IMR-90 (cell line): Measurements from ENCODE around the gene HSH2D. TPM values are rescaled to one million over a fixed set of nuclear protein-coding genes. Genes with fewer than 3 reads are reported as not detected.

ENCODE experiments used
- ATAC-seq: fragments of 200-7000 bp; cut with Tn5 transposase; 2 replicates; pipeline ENCODE4 v1.9.1; 2020; ENCODE audit warnings: low read depth, mild to moderate bottlenecking, moderate library complexity
- BruUV-seq: library from RNA; stranded (reverse); fragments of 400-500 nt; replicated peaks from 2 replicates; lab custom pipeline; 2021; lab: Mats Ljungman, UMichigan
- CTCF ChIA-PET: fragments of 300-600 bp; formaldehyde crosslinking; extraction: SDS; loops from one replicate; lab custom pipeline; 2021; ENCODE audit warnings: antibody characterized with exemption; lab: Yijun Ruan, JAX
- POLR2A ChIA-PET: fragments of 300-600 bp; sonication (Branson Sonifier 250); formaldehyde crosslinking; loops from one replicate; lab custom pipeline; 2022; ENCODE audit warnings: antibody characterized with exemption; ENCODE audit not compliant: unreplicated experiment; lab: Charles Lee
- DNase-seq: peaks from one replicate; pipeline ENCODE4 v3.0.0; 2013
- H2AFZ ChIP-seq: replicated peaks from 2 replicates; pipeline ENCODE3; 2013; ENCODE audit warnings: low read length, mild to moderate bottlenecking; ENCODE audit not compliant: poor library complexity
- H2AK5ac ChIP-seq: 2 replicates; pipeline ENCODE4 v1.6.1; 2013; ENCODE audit warnings: low read depth, low read length, inconsistent platforms
- H2AK9ac ChIP-seq: replicated peaks from 2 replicates; pipeline ENCODE3; 2013; ENCODE audit warnings: mild to moderate bottlenecking, low read depth, low read length, moderate library complexity; ENCODE audit not compliant: poor library complexity
- H2BK120ac ChIP-seq: 2 replicates; pipeline ENCODE4 v1.6.1; 2013; ENCODE audit warnings: low read depth, low read length, inconsistent platforms
- H2BK15ac ChIP-seq: 3 replicates; pipeline ENCODE4 v1.6.1; 2013; ENCODE audit warnings: low read depth, low read length, inconsistent platforms
- H2BK20ac ChIP-seq: 2 replicates; pipeline ENCODE4 v1.6.1; 2013; ENCODE audit warnings: low read depth, mild to moderate bottlenecking, inconsistent platforms, low read length, moderate library complexity
- H2BK5ac ChIP-seq: 2 replicates; pipeline ENCODE4 v1.6.1; 2013; ENCODE audit warnings: mild to moderate bottlenecking, low read depth, low read length, inconsistent platforms; ENCODE audit not compliant: poor library complexity, severe bottlenecking
- H3K14ac ChIP-seq: replicated peaks from 2 replicates; pipeline ENCODE4 v1.6.1; 2013; ENCODE audit warnings: low read depth, low read length, inconsistent platforms
- H3K18ac ChIP-seq: 2 replicates; pipeline ENCODE4 v1.6.1; 2013; ENCODE audit warnings: low read depth, low read length, control low read depth
- H3K23ac ChIP-seq: 2 replicates; pipeline ENCODE4 v1.6.1; 2013; ENCODE audit warnings: low read depth, low read length, inconsistent platforms
- H3K27ac ChIP-seq: 2 replicates; pipeline ENCODE4 v1.5.1; 2013; ENCODE audit warnings: mild to moderate bottlenecking, control low read depth, low read length; ENCODE audit not compliant: insufficient read depth
- H3K27me3 ChIP-seq: 2 replicates; pipeline ENCODE4 v1.6.1; 2013; ENCODE audit warnings: low read length; ENCODE audit not compliant: control insufficient read depth, insufficient read depth
- H3K36me3 ChIP-seq: 2 replicates; pipeline ENCODE4 v1.6.1; 2013; ENCODE audit warnings: low read length, mixed read lengths; ENCODE audit not compliant: control insufficient read depth, insufficient read depth
- H3K4ac ChIP-seq: 2 replicates; pipeline ENCODE4 v1.6.1; 2013; ENCODE audit warnings: low read depth, low read length, inconsistent platforms
- H3K4me1 ChIP-seq: 2 replicates; pipeline ENCODE4 v1.6.1; 2013; ENCODE audit warnings: low read length, mixed read lengths; ENCODE audit not compliant: control insufficient read depth, insufficient read depth
- H3K4me2 ChIP-seq: 2 replicates; pipeline ENCODE4 v1.6.1; 2013; ENCODE audit warnings: low read depth, mild to moderate bottlenecking, control low read depth, low read length, moderate library complexity
- H3K4me3 ChIP-seq: 2 replicates; pipeline ENCODE4 v1.5.1; 2013; ENCODE audit warnings: low read depth, mild to moderate bottlenecking, control low read depth, low read length, moderate library complexity; ENCODE audit not compliant: insufficient read depth
- H3K56ac ChIP-seq: 2 replicates; pipeline ENCODE4 v1.6.1; 2013; ENCODE audit warnings: low read length, inconsistent platforms; ENCODE audit not compliant: insufficient read depth; ENCODE audit errors: extremely low read depth
- H3K79me1 ChIP-seq, 2 experiments: 2 replicates each; pipeline ENCODE4 v1.6.1; 2013; ENCODE audit warnings: low read length in 2 of 2, inconsistent platforms in 1 of 2, low read depth in 1 of 2
- H3K9ac ChIP-seq: 2 replicates; pipeline ENCODE4 v1.6.1; 2013; ENCODE audit warnings: low read depth, low read length, control low read depth
- H3K9me1 ChIP-seq: 2 replicates; pipeline ENCODE4 v1.6.1; 2013; ENCODE audit warnings: low read length, inconsistent platforms; ENCODE audit not compliant: insufficient read depth
- H3K9me3 ChIP-seq: 2 replicates; pipeline ENCODE4 v1.6.1; 2013; ENCODE audit warnings: low read length; ENCODE audit not compliant: control insufficient read depth, insufficient read depth
- H4K20me1 ChIP-seq: 2 replicates; pipeline ENCODE4 v1.6.1; 2013; ENCODE audit warnings: low read length, inconsistent platforms; ENCODE audit not compliant: insufficient read depth
- H4K5ac ChIP-seq: 2 replicates; pipeline ENCODE4 v1.6.1; 2013; ENCODE audit warnings: mild to moderate bottlenecking, low read depth, low read length, control low read depth
- H4K8ac ChIP-seq, 2 experiments: 2 replicates each; pipeline ENCODE4 v1.6.1; 2013; ENCODE audit warnings: low read depth in 2 of 2, low read length in 2 of 2, control low read depth in 1 of 2, inconsistent platforms in 1 of 2
- H4K91ac ChIP-seq: 2 replicates; pipeline ENCODE4 v1.6.1; 2013; ENCODE audit warnings: low read depth, low read length, inconsistent platforms; ENCODE audit not compliant: insufficient read depth
- MAFK ChIP-seq: IDR thresholded peaks from 2 replicates; pipeline ENCODE4 v1.6.1; 2012; ENCODE audit warnings: low read depth, low read length, improper control_type of control experiment
- MAZ ChIP-seq: IDR thresholded peaks from 2 replicates; pipeline ENCODE4 v1.6.1; 2012; ENCODE audit warnings: low read depth, mild to moderate bottlenecking, low read length, improper control_type of control experiment, moderate library complexity, borderline replicate concordance
- NFE2L2 ChIP-seq: fragments of 150-350 bp; IDR thresholded peaks from 2 replicates; pipeline ENCODE4 v1.6.1; 2016; ENCODE audit warnings: low read depth, mild to moderate bottlenecking, low read length
- RCOR1 ChIP-seq: IDR thresholded peaks from 2 replicates; pipeline ENCODE4 v1.6.1; 2012; ENCODE audit warnings: mild to moderate bottlenecking, low read length, improper control_type of control experiment; ENCODE audit not compliant: insufficient replicate concordance
- RFX5 ChIP-seq: IDR thresholded peaks from 2 replicates; pipeline ENCODE4 v1.8.0; 2012; ENCODE audit warnings: low read depth, mild to moderate bottlenecking, low read length, moderate library complexity
- WGBS, 2 experiments: methylation state at CpG; one replicate each; pipeline versions ENCODE4 v1.1.5 to v1.1.7; 2013; ENCODE audit warnings: missing lambda C conversion rate in 2 of 2; ENCODE audit not compliant: insufficient read length in 1 of 2; ENCODE audit errors: extremely low coverage in 2 of 2; 5-methylcytosine and 5-hydroxymethylcytosine counted together
- dilution Hi-C: fragments of 300-500 bp; cut with HindIII; formaldehyde crosslinking; loops from one replicate; pipeline ENCODE4 v1.14.3; 2018; ENCODE audit warnings: low sequenced_read_pairs; ENCODE audit not compliant: unreplicated experiment
- in situ Hi-C: fragments of 300-500 bp; cut with MboI; formaldehyde crosslinking; loops from 3 replicates; pipeline ENCODE4 v1.14.3; 2019; ENCODE audit warnings: low sequenced_read_pairs, inconsistent platforms, mixed read lengths
- intact Hi-C: fragments of 100-400 bp; cut with micrococcal nuclease; formaldehyde crosslinking; loops from 2 replicates; pipeline ENCODE4 v1.10.0; 2022
- polyA plus RNA-seq, 3 experiments: library from polyadenylated mRNA; depleted of rRNA; stranded (reverse); fragments of >200 nt; gene quantifications; 2 replicates each; pipeline ENCODE4 v1.2.3, GENCODE V29; 2012; ENCODE audit warnings: low replicate concordance in 1 of 3
- total RNA-seq: library from RNA; depleted of rRNA; stranded (reverse); fragments of >200 nt; gene quantifications from 2 replicates; pipeline ENCODE4 v1.2.3, GENCODE V29; 2012
- TF ChIP-seq, protein P1 (sequence below): conservative IDR thresholded peaks from 2 replicates; pipeline ENCODE4 v1.5.1; 2012; ENCODE audit warnings: mild to moderate bottlenecking, low read depth, low read length, improper control_type of control experiment

HSH2D gene
- total and polyA plus RNA-seq, 2 of the 4 experiments (the other 2 are of a cell fraction): not detected

DNA sequence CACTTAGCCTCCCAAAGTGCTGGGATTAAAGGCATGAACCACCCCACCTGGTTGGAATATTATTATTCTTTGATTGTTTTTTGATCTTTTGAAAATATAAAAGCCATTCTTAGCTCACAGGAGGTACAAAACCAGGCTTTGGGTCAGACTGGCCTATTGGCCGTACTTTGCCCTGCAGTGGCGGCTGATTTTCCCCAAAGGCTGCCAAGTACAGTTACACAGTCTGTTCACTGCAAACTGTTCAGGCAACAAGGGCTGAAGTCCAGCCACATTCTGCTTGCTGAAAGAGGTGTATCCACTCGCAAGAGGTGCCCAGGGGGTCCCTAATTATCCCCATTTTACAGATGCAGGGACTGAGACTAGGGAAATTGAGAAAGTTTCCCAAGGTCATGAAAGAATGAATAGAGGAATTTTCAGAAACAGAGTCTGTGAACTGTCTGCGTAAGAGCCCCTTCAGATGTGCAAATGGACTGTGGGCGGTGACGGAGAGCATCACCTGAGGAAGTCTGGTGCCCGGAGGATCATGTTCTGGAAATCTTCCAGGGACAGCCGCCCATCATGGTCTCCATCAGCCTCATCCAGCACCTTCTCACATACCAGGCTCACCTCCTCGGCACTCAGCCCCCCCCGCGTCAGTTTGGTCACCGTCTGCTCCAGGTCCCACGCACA, 20.9 kb downstream of the HSH2D start:
- Histone ChIP-seq H2BK20ac (no peak overlapping the region), H4K8ac (no peak overlapping the region), H3K23ac (no peak overlapping the region), H2BK5ac (no peak overlapping the region), H3K4me3 (no peak overlapping the region), H3K4me2 (no peak overlapping the region), H3K9me3 (no peaks in the 10 kb centered on the region), H3K27ac (no peak overlapping the region), H3K4me1 (peaks cover 8% of the 10 kb centered on the region), H4K20me1 (no peaks in the 10 kb centered on the region), H3K36me3 (no peaks in the 10 kb centered on the region), H4K5ac (no peak overlapping the region), H3K14ac (no peak overlapping the region), H2AK5ac (0 out of 2 replicates have a peak overlapping the region, but pooled peaks have one; percentile 31), H2AFZ (no peak overlapping the region), H3K56ac (no peak overlapping the region), H3K79me1 (no peaks in the 10 kb centered on the region), H4K91ac (no peak overlapping the region), H3K4ac (no peak overlapping the region), H3K27me3 (no peaks in the 10 kb centered on the region), H3K9me1 (peaks cover 8% of the 10 kb centered on the region), H3K18ac (no peak overlapping the region), H2BK120ac (no peak overlapping the region), H2BK15ac (no peak overlapping the region), H2AK9ac (peak overlapping the region; percentile 42), H3K9ac (no peak overlapping the region)
- in situ Hi-C loops (no loop called here), intact Hi-C loops (no loop called here), dilution Hi-C loops (no loop called here)
- ATAC-seq: no peak
- DNase-seq: no peak
- POLR2A ChIA-PET: no interaction called here
- 93% methylated on average over 6 of the region's 13 CpGs; no CpG with 5 or more reads in 1 of the 2 experiments for WGBS, 2 experiments
- no TSS peak for BruUV-seq
- CTCF ChIA-PET: no interaction called here
- TF ChIP-seq MAFK (no peak), NFE2L2 (no peak), RFX5 (no peak), RCOR1 (no peak), MAZ (no peak)
- TF ChIP-seq, protein P1, sequence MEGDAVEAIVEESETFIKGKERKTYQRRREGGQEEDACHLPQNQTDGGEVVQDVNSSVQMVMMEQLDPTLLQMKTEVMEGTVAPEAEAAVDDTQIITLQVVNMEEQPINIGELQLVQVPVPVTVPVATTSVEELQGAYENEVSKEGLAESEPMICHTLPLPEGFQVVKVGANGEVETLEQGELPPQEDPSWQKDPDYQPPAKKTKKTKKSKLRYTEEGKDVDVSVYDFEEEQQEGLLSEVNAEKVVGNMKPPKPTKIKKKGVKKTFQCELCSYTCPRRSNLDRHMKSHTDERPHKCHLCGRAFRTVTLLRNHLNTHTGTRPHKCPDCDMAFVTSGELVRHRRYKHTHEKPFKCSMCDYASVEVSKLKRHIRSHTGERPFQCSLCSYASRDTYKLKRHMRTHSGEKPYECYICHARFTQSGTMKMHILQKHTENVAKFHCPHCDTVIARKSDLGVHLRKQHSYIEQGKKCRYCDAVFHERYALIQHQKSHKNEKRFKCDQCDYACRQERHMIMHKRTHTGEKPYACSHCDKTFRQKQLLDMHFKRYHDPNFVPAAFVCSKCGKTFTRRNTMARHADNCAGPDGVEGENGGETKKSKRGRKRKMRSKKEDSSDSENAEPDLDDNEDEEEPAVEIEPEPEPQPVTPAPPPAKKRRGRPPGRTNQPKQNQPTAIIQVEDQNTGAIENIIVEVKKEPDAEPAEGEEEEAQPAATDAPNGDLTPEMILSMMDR: no peak
